Activated CD4-positive, alpha-beta T cell treated with anti-CD3 and anti-CD28 coated beads for 48 hours (primary cell): ENCODE measurements around the gene HBE1.

Experiments used
- DNase-seq: peaks from one replicate; pipeline ENCODE4 v3.0.0-alpha.2; 2020

The HBE1 gene

DNA sequence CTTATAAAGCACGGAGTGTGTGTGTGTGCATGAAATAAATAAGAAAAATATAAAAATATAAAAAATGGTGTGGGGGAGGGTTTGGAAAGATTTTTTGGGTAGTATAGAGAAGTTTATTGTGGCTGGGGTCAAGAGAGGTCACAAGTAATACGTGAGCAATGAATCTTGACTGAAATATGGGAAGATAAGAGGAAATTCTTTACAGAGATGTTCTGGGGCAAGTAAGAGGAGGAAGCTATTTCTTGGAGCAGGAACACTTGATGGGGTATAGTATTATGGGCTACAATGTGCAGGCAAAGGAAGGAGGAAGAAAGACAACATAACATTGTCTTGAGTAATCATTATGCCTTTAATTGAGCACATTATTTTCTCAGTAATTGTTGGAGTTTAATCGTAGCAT is 37.6 kb downstream of the HBE1 start:
- DNase-seq: no peak

DNA sequence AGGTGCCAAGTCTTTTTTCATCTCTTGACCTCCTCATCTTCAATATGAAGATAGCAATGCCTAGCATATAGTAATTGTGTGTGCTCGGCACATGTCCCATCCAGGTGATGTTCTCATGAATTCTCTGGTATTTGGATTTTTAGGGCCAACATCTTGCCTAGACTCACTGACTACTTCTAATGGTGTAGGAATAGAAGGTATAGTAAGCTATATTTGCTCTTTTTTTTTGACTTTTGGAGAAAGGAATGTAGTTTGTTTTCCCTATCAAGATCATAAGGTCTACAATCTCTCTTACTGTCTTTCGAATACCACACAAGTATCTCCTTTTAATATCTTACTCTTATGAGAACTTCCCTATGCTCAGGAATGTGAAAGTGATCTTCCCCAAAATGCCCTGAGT is 38.6 kb downstream of the HBE1 start:
- DNase-seq: no peak

DNA sequence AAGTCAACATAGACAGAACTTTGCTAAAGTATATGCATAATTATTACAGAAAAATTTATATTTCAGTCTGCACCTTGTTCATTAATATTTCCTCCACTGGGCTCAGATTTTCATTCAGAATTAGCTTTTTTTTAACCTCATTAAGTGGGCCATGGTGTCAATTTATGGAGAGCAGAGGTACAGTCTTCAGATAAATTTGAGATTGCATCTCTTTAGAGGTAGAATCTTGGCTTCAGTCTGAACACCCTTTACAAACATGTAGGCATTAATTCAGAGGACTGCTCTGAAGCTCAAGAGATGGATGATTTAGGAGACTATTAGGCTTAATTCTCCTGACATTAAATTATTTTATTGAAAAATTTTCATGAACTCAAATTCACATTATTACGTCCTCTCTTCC is 39.5 kb downstream of the HBE1 start:
- no peak for DNase-seq

DNA sequence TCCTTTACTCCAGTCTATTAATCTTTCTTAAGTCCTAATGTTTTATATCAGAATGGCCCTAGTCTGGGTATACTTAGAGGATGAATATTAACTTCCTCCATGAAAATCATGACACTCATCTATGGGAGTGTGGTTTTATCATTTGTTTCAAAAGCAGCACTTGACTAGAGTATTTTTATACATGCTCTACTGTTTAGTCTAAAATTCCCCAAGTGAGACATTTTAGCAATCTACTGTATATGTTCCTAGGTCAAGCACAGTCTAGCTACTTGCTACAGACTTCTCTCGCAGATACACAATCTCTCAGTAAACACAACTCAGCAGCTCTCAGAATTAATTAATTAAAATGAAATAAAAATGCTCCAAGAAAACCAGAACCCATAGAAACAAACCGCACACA is 39.9 kb downstream of the HBE1 start:
- no peak for DNase-seq

DNA sequence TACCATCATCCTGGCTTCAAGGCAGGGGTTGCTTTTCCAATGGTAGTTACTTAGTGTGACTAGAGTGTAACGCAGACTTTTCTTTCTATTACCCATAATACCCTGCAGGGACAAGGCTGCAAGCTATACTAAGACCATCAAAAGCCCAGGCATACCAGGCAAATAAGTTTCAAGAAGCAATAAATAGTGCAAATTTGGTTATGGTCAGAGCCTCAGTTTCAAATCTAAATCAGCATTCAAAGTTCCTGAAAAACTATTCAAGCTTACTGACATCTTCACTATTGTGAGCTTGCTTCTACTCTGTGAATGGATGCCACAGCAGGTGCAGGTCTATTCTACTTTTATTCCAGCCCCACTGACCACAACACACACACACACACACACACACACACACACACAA is 40.4 kb downstream of the HBE1 start:
- DNase-seq: no peak

DNA sequence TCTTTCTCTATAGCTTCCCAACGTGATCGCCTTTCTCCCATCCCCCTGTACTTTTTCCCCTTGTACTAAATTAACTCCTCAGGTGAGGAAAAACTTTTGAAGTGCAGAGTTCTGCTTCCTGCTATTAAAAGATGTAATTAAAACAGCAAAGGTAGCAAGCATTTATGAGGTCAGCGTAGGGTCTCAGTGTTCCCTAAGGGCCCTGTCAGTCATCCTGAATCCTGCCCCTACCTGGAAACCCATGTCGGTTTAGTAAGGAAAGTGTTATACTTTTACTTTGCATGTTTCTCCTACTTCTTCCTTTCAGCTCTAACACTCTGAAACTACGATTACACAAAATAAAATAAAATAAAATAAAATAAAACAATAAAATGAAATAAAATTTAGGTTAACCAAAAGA is 41.6 kb downstream of the HBE1 start:
- DNase-seq: no peak

DNA sequence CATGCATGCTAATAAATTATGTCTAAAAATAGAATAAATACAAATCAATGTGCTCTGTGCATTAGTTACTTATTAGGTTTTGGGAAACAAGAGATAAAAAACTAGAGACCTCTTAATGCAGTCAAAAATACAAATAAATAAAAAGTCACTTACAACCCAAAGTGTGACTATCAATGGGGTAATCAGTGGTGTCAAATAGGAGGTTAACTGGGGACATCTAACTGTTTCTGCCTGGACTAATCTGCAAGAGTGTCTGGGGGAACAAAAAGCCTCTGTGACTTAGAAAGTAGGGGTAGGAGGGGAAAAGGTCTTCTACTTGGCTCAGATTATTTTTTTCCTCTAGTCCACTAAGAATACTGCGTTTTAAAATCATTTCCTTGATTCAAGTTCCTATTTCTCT is 42.1 kb downstream of the HBE1 start:
- DNase-seq: no peak

DNA sequence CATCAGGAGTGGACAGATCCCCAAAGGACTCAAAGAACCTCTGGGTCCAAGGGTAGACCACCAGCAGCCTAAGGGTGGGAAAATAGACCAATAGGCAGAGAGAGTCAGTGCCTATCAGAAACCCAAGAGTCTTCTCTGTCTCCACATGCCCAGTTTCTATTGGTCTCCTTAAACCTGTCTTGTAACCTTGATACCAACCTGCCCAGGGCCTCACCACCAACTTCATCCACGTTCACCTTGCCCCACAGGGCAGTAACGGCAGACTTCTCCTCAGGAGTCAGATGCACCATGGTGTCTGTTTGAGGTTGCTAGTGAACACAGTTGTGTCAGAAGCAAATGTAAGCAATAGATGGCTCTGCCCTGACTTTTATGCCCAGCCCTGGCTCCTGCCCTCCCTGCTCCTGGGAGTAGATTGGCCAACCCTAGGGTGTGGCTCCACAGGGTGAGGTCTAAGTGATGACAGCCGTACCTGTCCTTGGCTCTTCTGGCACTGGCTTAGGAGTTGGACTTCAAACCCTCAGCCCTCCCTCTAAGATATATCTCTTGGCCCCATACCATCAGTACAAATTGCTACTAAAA is 42.9 kb downstream of the HBE1 start, which contains the start of gene HBB:
TSS of gene HBB (minus strand) at position 340 of the 579 bp plus-strand sequence. CDS start at position 290, 50 bp downstream.
- DNase-seq: no peak

DNA sequence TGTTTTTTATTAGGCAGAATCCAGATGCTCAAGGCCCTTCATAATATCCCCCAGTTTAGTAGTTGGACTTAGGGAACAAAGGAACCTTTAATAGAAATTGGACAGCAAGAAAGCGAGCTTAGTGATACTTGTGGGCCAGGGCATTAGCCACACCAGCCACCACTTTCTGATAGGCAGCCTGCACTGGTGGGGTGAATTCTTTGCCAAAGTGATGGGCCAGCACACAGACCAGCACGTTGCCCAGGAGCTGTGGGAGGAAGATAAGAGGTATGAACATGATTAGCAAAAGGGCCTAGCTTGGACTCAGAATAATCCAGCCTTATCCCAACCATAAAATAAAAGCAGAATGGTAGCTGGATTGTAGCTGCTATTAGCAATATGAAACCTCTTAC is 44.3 kb downstream of the HBE1 start:
- DNase-seq: no peak

DNA sequence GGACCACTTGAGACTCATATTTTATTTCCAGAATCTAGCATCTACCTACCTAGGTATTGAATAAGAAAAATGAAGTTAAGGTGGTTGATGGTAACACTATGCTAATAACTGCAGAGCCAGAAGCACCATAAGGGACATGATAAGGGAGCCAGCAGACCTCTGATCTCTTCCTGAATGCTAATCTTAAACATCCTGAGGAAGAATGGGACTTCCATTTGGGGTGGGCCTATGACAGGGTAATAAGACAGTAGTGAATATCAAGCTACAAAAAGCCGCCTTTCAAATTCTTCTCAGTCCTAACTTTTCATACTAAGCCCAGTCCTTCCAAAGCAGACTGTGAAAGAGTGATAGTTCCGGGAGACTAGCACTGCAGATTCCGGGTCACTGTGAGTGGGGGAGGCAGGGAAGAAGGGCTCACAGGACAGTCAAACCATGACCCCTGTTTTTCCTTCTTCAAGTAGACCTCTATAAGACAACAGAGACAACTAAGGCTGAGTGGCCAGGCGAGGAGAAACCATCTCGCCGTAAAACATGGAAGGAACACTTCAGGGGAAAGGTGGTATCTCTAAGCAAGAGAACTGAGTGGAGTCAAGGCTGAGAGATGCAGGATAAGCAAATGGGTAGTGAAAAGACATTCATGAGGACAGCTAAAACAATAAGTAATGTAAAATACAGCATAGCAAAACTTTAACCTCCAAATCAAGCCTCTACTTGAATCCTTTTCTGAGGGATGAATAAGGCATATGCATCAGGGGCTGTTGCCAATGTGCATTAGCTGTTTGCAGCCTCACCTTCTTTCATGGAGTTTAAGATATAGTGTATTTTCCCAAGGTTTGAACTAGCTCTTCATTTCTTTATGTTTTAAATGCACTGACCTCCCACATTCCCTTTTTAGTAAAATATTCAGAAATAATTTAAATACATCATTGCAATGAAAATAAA is 44.9 kb downstream of the HBE1 start:
- no peak for DNase-seq

DNA sequence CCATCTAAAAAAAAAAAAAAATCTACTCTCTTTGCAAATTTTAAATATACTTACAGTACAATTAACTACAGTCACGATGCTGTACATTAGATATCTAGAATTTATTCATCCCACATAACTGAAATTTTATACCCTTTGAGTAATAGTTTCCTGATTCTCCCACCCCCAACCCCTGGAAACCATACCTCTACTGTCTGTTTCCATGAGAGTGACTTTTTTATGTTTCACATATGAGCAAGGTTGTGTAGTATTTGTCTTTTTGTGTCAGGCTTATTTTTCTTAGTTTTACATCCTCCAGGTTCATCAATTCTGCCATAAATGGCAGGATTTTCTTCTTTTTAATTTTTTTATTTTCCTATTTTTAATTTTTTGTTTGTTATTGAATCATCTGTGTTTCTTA is 46.1 kb downstream of the HBE1 start:
- DNase-seq: no peak

DNA sequence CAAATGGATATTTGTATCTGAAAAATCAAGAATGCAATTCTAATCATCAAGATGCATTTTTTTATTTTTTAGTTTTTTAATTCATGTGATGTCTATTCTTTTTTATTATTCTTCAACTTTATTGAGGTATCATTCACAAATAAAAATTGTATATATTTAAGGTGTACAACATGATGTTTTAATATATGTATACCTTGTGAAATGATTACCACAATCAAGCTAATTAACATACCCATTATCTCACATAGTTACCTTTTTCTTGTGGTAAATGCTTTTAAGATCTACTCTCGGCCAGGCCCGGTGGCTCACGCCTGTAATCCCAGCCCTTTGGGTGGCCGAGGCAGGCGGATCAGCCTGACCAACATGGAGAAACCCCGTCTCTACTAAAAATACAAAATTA is 46.6 kb downstream of the HBE1 start:
- no peak for DNase-seq
